ENCODE results near the gene ZNF644.

Gene ZNF644

DNA sequence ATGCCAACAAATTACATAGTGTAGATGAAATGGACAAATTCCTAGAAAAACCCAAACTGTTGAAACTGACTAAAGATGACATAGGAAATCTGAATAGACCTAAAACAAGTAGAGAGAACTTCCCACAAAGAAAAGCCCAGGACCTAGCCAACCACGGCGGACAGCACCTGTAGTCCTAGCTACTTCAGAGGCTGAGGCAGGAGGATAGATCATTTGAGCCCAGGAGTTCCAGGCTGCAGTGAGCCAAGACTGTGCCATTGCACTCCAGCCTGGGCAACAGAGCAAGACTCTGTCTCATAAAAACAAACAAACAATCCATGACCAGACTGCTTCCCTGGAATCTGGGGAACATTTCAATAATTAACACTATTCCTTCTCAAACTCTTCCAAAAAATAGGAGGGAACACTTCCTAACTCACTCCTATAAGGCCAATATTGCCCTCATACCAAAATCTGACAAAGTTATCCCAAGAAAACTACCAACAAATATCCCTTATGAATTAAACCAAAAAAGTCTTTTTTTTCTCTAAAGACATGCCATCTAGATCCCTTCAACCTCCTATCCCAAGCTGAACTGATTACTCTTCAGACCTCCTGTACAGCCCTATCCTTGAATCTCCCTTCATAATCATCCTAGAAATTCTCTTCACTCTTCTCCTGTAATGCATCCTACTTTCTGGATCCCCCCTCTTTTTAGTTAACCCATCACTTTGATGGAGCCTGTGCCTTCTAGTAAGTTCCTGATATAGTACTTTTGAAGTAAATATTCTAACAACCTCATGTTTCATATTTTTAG lies 15.5 kb downstream of the ZNF644 start:
- ChIA-PET CTCF (interaction anchor here (1.2 kb wide), 1 partner anchor 12 kb away, joined by 3 read pairs; no protein-coding TSS in a partner anchor), POLR2A (no interaction called here)
- DNase-seq (ENCODE audit: extremely low spot score) = no peak
- TF ChIP-seq, protein P1, sequence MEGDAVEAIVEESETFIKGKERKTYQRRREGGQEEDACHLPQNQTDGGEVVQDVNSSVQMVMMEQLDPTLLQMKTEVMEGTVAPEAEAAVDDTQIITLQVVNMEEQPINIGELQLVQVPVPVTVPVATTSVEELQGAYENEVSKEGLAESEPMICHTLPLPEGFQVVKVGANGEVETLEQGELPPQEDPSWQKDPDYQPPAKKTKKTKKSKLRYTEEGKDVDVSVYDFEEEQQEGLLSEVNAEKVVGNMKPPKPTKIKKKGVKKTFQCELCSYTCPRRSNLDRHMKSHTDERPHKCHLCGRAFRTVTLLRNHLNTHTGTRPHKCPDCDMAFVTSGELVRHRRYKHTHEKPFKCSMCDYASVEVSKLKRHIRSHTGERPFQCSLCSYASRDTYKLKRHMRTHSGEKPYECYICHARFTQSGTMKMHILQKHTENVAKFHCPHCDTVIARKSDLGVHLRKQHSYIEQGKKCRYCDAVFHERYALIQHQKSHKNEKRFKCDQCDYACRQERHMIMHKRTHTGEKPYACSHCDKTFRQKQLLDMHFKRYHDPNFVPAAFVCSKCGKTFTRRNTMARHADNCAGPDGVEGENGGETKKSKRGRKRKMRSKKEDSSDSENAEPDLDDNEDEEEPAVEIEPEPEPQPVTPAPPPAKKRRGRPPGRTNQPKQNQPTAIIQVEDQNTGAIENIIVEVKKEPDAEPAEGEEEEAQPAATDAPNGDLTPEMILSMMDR (IDR thresholded peaks at IDR 0.05; ENCODE audit: control extremely low read depth, extremely low read depth, low read depth, missing control alignments) = no peak

DNA sequence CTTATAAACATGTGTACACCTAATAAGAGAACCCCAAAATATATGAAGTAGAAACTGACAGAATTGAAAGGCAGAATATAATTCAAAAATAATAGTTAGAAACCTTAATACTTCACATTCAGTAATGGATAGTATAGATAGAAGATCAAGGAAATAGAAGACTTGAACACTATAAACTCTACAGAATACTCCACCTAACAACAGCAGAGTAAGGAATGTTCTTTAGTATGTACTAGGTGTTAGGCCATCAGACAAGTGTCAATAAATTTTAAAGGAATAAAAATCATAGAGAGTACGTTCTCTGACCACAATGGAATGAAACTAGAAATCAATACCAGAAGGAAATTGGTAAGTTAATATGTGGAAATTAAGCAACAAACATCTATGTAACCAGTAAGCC lies 16.6 kb downstream of the ZNF644 start:
- TF ChIP-seq, protein P1 (IDR thresholded peaks at IDR 0.05; ENCODE audit: control extremely low read depth, extremely low read depth, low read depth, missing control alignments) = no peak
- POLR2A ChIA-PET = no interaction called here
- CTCF ChIA-PET = no interaction called here
- no peak for DNase-seq (ENCODE audit: extremely low spot score)

DNA sequence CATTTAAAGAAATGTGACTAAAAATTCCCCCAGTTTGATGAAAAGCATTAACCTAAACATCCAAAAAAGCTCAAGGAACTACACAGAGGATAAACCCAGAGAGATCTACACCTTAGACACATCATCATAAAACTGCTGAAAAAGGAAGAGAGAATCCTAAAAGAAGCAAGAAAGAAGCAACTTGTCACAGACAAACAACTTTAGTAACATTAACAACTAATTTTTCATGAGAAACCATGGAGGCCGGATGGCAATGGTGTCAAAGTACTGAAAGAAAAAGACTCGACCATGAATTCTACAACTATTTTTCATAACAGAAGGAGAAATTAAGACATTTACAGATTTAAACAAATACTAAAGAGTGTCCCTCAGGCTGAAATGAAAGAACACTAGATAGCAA lies 17.7 kb downstream of the ZNF644 start:
- TF ChIP-seq, protein P1 (IDR thresholded peaks at IDR 0.05; ENCODE audit: control extremely low read depth, extremely low read depth, low read depth, missing control alignments) = no peak
- ChIA-PET CTCF (no interaction called here), POLR2A (no interaction called here)
- no peak for DNase-seq (ENCODE audit: extremely low spot score)

DNA sequence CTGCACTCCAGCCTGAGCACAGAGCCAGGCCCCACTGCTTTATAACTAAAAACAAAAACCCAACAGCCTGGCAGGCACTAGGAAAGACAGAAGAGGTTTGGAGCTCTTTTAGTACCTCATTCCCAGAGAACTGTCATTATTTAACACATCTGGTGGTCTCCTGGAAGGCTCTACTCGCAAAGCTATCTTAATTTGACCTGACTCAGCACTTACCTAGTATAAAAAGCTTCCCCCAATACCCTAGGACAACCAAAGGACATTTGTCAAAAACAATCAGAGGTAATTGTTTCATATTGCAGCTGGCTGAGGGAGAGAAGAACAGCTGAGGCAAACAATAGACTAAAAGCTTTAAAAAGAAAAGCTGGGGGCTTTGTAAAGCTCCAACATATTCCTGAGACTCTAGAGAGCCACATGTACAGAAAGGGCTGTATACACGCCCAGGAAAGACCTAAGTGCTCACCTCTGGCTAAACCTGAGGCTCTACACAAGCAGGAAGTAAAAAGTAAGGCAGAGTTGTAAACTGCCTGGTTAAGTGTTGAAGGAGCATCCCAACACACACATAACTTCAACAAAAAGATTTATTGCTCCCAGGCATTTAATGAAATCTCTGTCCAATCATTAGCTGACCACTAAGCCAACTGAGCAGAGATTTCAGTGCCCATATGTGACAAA lies 25.0 kb downstream of the ZNF644 start:
- ChIA-PET CTCF (interaction anchor here (1.6 to 1.7 kb wide), 2 partner anchors 13 to 14 kb away, joined by 3 to 6 read pairs; no protein-coding TSS in a partner anchor), POLR2A (no interaction called here)
- TF ChIP-seq, protein P1 (IDR thresholded peaks at IDR 0.05; ENCODE audit: control extremely low read depth, extremely low read depth, low read depth, missing control alignments) = no peak
- no peak for DNase-seq (ENCODE audit: extremely low spot score)

- DNase-seq (ENCODE audit: extremely low spot score) = no peak
- ChIA-PET CTCF (no interaction called here), POLR2A (no interaction called here)
- TF ChIP-seq, protein P1 (IDR thresholded peaks at IDR 0.05; ENCODE audit: control extremely low read depth, extremely low read depth, low read depth, missing control alignments) = no peak
Measured at GRCh38 chr1:90995311-90995894, 26.4 kb downstream of the ZNF644 start.

DNA sequence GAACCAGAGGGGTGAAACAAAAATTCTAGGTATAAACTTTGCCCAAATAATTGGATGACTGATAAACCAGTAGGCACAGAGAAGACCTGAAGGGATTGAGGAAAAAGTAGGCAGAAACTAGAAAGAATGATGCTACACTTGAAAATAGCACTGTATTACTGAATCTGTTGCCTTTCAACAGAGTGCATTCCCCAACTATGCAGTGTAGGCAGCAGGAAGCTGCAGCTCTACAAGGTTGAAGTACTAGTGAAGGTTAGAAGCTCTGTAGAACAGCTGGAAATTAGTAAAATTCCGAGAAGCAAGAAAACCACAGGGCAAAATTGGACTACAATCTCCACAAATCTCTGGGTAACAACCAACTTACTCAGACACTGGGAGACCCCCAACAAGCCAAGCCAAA lies 27.4 kb downstream of the ZNF644 start:
- TF ChIP-seq, protein P1 (IDR thresholded peaks at IDR 0.05; ENCODE audit: control extremely low read depth, extremely low read depth, low read depth, missing control alignments) = no peak
- ChIA-PET POLR2A (no interaction called here), CTCF (no interaction called here)
- DNase-seq (ENCODE audit: extremely low spot score) = no peak

All from GM10248 (cell line).